Upper lobe of left lung (tissue), 6 donors: ENCODE measurements around the gene TMEM255A. TPM values are rescaled to one million over a fixed set of nuclear protein-coding genes. Genes with fewer than 3 reads are reported as not detected.

ENCODE experiments used
- ATAC-seq, 2 donors: fragments of 200-7000 bp; cut with Tn5 transposase; one replicate each; pipeline ENCODE4 v1.9.1; 2022; ENCODE audit warnings: mild to moderate bottlenecking in 2 of 2, moderate library complexity in 2 of 2; ENCODE audit not compliant: low FRiP score in 2 of 2
- DNase-seq, 2 donors: peaks; one replicate each; pipeline ENCODE4 v3.0.0-alpha.2; 2019 to 2020
- H3K27ac ChIP-seq, 4 donors: fragments of 200-600 bp; sonication (generic); one replicate each; pipeline ENCODE4 v1.5.1; 2016 to 2019
- H3K27me3 ChIP-seq, 4 donors: fragments of 200-600 bp; sonication (generic); one replicate each; pipeline ENCODE4 v1.5.1; 2017 to 2019
- H3K36me3 ChIP-seq, 4 donors: fragments of 200-600 bp; sonication (generic); one replicate each; pipeline ENCODE4 v1.5.1; 2016 to 2019
- H3K4me1 ChIP-seq, 4 donors: fragments of 200-600 bp; sonication (generic); one replicate each; pipeline ENCODE4 v1.5.1; 2018 to 2019
- H3K4me3 ChIP-seq, 4 donors: fragments of 200-600 bp; sonication (generic); one replicate each; pipeline ENCODE4 v1.5.1; 2017 to 2019; ENCODE audit warnings: mild to moderate bottlenecking in 2 of 4, moderate library complexity in 1 of 4
- H3K9me3 ChIP-seq, 4 donors: fragments of 200-600 bp; sonication (generic); one replicate each; pipeline ENCODE4 v1.5.1; 2018 to 2019
- EP300 ChIP-seq, 4 donors: sonication (generic); formaldehyde crosslinking; IDR thresholded peaks; one replicate each; pipeline ENCODE4 v1.5.1; 2017; ENCODE audit warnings: antibody characterized with exemption in 4 of 4, control low read depth in 2 of 4
- POLR2A ChIP-seq, 4 donors: fragments of 450-650 bp; IDR thresholded peaks; one replicate each; pipeline ENCODE4 v1.5.1; 2016 to 2017; ENCODE audit warnings: antibody characterized with exemption in 4 of 4, mild to moderate bottlenecking in 2 of 4
- POLR2AphosphoS5 ChIP-seq, 2 donors: sonication (generic); formaldehyde crosslinking; IDR thresholded peaks; one replicate each; pipeline ENCODE4 v1.5.1; 2017; ENCODE audit warnings: antibody characterized with exemption in 2 of 2
- WGBS, 2 donors: methylation state at CpG; one replicate each; pipeline ENCODE4 v1.1.5; 2017 to 2018; 5-methylcytosine and 5-hydroxymethylcytosine counted together
- total RNA-seq, 6 donors: library from RNA; depleted of rRNA in 4 of 6; stranded (reverse); fragments of >200 nt in 4 of 6; gene quantifications; one replicate each; pipeline versions ENCODE4 v1.1.0 to v1.2.1, GENCODE V29; 2016 to 2021
- TF ChIP-seq, protein P1 (sequence below), 6 experiments: fragments of 450-650 bp in 4 of 6; fragments of 200-600 bp in 2 of 6; sonication (generic) in 2 of 6; IDR thresholded peaks; one replicate each; pipeline ENCODE4 v1.5.1; 2016 to 2019; ENCODE audit warnings: antibody characterized with exemption in 6 of 6
- donor health status: DM: no; HTN: no; CAD: no; lungs with moderate emphysema.
- donor health status: DM: no; HTN: yes; CAD: no; lungs with severe emphysema.

Gene TMEM255A
- total RNA-seq, 6 donors from 2014 or later, result 1.0 to 3.3 (median 1.6) TPM

DNA sequence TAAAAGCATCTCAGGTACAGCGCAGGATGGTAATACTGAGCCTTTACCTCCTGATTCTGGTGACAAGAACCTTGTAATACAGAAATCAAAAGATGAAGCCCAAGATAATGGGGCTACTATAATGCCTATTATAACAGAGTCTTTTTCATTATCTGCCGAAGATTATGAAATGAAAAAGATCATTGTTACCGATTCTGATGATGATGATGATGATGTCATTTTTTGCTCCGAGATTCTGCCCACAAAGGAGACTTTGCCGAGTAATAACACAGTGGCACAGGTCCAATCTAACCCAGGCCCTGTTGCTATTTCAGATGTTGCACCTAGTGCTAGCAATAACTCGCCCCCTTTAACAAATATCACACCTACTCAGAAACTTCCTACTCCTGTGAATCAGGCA is 57.5 kb downstream of the TMEM255A start:
- TF ChIP-seq EP300 (IDR thresholded peaks at IDR 0.05) (no peak), POLR2AphosphoS5 (IDR thresholded peaks at IDR 0.05) (no peak), POLR2A (IDR thresholded peaks at IDR 0.05) (no peak)
- TF ChIP-seq, protein P1, sequence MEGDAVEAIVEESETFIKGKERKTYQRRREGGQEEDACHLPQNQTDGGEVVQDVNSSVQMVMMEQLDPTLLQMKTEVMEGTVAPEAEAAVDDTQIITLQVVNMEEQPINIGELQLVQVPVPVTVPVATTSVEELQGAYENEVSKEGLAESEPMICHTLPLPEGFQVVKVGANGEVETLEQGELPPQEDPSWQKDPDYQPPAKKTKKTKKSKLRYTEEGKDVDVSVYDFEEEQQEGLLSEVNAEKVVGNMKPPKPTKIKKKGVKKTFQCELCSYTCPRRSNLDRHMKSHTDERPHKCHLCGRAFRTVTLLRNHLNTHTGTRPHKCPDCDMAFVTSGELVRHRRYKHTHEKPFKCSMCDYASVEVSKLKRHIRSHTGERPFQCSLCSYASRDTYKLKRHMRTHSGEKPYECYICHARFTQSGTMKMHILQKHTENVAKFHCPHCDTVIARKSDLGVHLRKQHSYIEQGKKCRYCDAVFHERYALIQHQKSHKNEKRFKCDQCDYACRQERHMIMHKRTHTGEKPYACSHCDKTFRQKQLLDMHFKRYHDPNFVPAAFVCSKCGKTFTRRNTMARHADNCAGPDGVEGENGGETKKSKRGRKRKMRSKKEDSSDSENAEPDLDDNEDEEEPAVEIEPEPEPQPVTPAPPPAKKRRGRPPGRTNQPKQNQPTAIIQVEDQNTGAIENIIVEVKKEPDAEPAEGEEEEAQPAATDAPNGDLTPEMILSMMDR (IDR thresholded peaks at IDR 0.05), result no peak
- H3K4me3 ChIP-seq, result no peak overlapping the region
- H3K4me1 ChIP-seq, result no peaks in the 10 kb centered on the region
- H3K27me3 ChIP-seq, result no peaks in the 10 kb centered on the region
- DNase-seq, result no peak
- WGBS, 2 donors, result 80 to 88% methylated on average over 6 of the region's 6 CpGs
- H3K27ac ChIP-seq, result no peak overlapping the region
- H3K9me3 ChIP-seq, result no peaks in the 10 kb centered on the region
- peaks cover 0 to 19% (median 0%) of the 10 kb centered on the region in 4 donors for H3K36me3 ChIP-seq
- no peak for ATAC-seq

DNA sequence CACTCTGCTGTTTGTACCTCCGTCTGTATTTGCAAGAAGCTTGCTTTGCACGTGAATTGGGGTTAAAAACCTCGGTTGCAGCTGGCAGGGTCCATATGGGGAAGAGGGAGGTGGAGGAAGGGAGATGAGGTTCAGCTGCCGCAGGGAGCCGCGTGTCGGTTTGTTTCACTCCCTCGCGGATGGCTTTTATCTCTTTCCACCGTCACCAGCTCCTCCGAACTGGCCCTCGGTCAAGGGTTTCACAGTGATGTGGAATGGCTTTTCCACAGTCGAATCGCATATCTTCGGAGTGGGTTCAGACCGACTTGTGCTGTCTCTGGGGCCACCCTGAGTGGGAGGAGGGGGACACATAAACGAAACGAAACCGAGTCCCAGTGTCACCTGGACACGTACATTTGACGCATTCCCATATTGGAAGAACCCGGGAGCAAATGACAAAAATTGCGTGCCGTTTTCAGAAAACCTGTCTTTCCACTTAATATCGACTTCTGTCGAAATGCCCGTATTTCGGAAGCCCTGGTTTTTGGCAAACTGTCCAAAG is 59.7 kb downstream of the TMEM255A start:
- TF ChIP-seq POLR2AphosphoS5 (IDR thresholded peaks at IDR 0.05), result peak in 1 of 2 donors; percentile 11
- TF ChIP-seq EP300 (IDR thresholded peaks at IDR 0.05), result no peak
- H3K27me3 ChIP-seq, result no peaks in the 10 kb centered on the region
- peak overlapping the region; percentile 92 to 94 (median 93) for H3K27ac ChIP-seq
- H3K9me3 ChIP-seq, result no peaks in the 10 kb centered on the region
- ATAC-seq (peak; percentile 52 to 70), DNase-seq (peak in 1 of 2 donors; percentile 31)
- H3K4me3 ChIP-seq, result peak overlapping the region; percentile 41 to 77 (median 58)
- H3K4me1 ChIP-seq, result no peaks in the 10 kb centered on the region
- peaks cover 0 to 19% (median 0%) of the 10 kb centered on the region in 4 donors for H3K36me3 ChIP-seq
- WGBS, 2 donors, result 0 to 40% methylated on average over 3 to 28 of the region's 28 CpGs

DNA sequence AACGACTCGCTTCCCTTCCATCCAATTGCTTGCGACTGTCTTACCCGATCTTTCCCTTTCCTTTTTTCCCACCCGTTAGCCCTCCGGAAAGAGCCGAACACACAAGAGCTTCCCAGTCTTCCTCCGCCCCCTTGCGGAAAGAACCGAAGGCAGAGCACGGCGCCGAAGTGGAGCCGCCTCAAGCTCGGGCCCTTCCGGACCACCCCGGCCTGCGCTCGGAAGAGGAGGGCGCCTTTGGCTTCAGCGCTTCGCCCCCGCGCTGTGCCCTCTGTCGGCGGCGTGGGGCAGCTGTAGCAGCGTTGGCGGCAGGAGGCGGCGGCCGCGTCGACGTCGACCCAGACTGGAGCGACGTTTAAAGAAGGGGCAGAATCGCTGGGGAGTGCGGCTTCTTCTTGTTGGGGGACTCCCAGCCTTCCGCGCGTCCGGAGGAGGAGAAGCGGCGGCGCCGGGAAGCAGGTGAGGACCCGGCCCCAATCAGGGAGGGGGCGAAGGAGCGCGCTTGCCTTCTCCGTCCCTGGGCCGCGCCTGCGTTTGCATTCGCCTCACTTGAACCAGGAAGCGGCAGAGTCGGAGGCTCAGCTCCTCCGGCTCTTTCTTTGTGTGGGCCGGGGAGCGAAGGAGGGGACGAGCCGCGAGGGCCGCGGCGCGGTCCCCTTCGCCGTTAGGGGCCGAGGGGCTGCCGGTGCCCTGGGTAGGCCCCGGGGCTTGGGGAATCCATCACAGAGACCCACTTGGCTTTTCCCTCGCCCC is 60.6 kb downstream of the TMEM255A start, which contains the start of gene ZBTB33:
Gene ZBTB33, plus strand, starts transcription at position 291 of the 750 bp plus-strand sequence. CDS start 2,604 bp downstream, outside the sequence.
- peak within 1 kb of the TSS; percentile 92 to 94 (median 93) for H3K27ac ChIP-seq
- 0 to 43% methylated on average over 8 to 75 of the region's 75 CpGs for WGBS, 2 donors
- peaks cover 0 to 16% (median 0%) of the 10 kb centered on the region in 4 donors for H3K36me3 ChIP-seq
- no peaks in the 10 kb centered on the region for H3K9me3 ChIP-seq
- H3K4me1 ChIP-seq, result no peaks in the 10 kb centered on the region
- ATAC-seq (peak; percentile 99 to 100), DNase-seq (peak; percentile 90 to 96)
- peak within 1 kb of the TSS; percentile 41 to 77 (median 58) for H3K4me3 ChIP-seq
- TF ChIP-seq EP300 (IDR thresholded peaks at IDR 0.05), result no peak
- TF ChIP-seq, protein P1 (IDR thresholded peaks at IDR 0.05), result peak; percentile 45 to 90 (median 86)
- peak in 3 of 4 donors; percentile 68 to 89 (median 75) for TF ChIP-seq POLR2A (IDR thresholded peaks at IDR 0.05)
- peak; percentile 78 to 85 for TF ChIP-seq POLR2AphosphoS5 (IDR thresholded peaks at IDR 0.05)
- H3K27me3 ChIP-seq, result no peaks in the 10 kb centered on the region

DNA sequence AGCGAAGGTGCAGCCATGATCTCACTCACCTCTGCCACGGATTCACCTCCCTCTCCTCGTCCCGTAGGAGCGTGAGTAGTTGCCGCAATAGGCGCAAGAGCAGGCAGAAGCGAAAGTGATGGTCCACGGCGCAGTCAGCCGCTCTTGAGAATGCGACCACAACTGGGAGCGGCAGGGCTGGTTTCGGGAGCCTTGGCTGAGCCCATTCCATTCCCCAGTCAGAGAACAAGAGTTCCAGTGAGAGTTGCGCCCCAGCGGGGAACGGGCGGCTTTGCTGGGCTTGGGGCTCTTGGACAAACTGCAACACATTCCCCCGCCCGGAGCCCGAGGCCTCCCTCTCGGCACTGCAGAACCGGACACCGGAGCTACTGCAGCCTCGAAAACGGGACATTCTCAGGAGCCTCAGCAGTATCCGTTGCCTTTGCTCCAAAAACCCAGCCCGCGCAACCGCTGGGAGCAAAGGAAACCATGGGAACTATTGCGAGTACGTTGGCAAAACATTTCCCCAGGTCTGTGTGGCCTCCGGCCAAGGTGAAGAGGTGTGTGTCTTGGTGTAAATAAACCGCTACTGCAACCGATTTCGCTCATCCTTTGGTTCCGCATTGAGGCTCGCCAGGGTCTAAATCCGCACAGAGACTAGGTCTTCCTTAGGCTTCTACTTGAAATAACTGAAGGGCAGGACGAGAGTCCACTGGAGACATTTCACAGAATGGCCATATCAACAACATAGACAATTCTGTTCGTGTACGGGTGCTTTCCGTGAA is 66.3 kb downstream of the TMEM255A start:
- WGBS, 2 donors, result 0 to 29% methylated on average over 3 to 43 of the region's 43 CpGs
- DNase-seq (peak; percentile 61 to 80), ATAC-seq (peak; percentile 92 to 95)
- Histone ChIP-seq H3K4me1 (peaks cover 0 to 14% (median 4%) of the 10 kb centered on the region in 4 donors), H3K27ac (peak overlapping the region; percentile 80 to 88 (median 86)), H3K36me3 (no peaks in the 10 kb centered on the region), H3K9me3 (no peaks in the 10 kb centered on the region), H3K4me3 (peak overlapping the region; percentile 20 to 74 (median 62)), H3K27me3 (no peaks in the 10 kb centered on the region)
- peak in 1 of 4 donors; percentile 27 for TF ChIP-seq EP300 (IDR thresholded peaks at IDR 0.05)
- TF ChIP-seq, protein P1 (IDR thresholded peaks at IDR 0.05), result peak in 2 of 6 experiments; percentile 3 to 8
- peak in 2 of 4 donors; percentile 28 to 36 for TF ChIP-seq POLR2A (IDR thresholded peaks at IDR 0.05)
- peak; percentile 7 to 59 for TF ChIP-seq POLR2AphosphoS5 (IDR thresholded peaks at IDR 0.05)

DNA sequence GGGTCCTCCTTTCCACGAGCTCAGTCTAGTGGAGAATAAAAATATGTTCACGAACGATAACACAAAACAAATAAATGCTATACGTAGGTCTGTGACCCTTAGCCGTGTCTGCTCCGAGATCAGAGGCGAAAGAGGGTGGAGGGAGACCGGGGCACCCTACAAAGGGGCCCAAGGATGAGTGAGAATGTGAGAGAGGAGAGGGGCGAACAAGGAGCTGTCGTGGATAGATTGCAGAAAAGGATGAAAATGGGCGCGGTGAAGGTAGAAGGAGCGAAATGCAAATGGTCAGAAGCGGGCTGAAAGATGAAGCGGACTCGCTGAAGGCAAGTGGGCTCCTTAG is 66.9 kb downstream of the TMEM255A start:
- Histone ChIP-seq H3K36me3 (no peaks in the 10 kb centered on the region), H3K9me3 (no peaks in the 10 kb centered on the region), H3K27ac (peak overlapping the region; percentile 80 to 88 (median 86)), H3K27me3 (no peaks in the 10 kb centered on the region), H3K4me1 (peaks cover 0 to 14% (median 4%) of the 10 kb centered on the region in 4 donors), H3K4me3 (peak overlapping the region; percentile 20 to 74 (median 62))
- no peak for TF ChIP-seq POLR2A (IDR thresholded peaks at IDR 0.05)
- TF ChIP-seq, protein P1 (IDR thresholded peaks at IDR 0.05), result no peak
- TF ChIP-seq POLR2AphosphoS5 (IDR thresholded peaks at IDR 0.05), result no peak
- TF ChIP-seq EP300 (IDR thresholded peaks at IDR 0.05), result no peak
- DNase-seq (no peak), ATAC-seq (peak; percentile 26 to 28)
- WGBS, 2 donors, result 0 to 32% methylated on average over 14 to 16 of the region's 16 CpGs
